ENCODE results near the gene PARD3B. TPM values are rescaled to one million over a fixed set of nuclear protein-coding genes. Genes with fewer than 3 reads are reported as not detected.

PARD3B gene
- total RNA-seq, 4 donors from 2014 or later = 21.8 to 85.6 (median 36.1) TPM

DNA sequence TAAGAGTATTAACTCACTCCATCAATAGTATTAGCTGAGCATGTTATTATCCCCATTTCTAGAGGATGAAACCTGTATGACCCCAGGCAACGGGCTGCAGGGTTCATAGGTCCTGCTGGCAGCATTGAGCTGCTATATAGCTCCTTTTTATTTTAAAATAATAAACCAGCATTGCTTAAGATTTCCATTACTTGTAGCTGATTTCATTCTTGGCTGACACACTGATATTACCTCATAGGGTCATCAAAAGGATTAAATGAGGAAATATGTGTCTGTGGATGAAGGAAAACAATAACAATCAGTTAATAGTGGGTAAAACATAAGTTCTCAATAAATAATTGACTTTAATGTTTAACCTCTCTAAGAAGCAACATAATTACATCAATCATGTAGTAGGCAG is 1088.7 kb downstream of the PARD3B start:
- H3K9me3 ChIP-seq = no peaks in the 10 kb centered on the region
- H3K4me3 ChIP-seq = no peak overlapping the region
- no peaks in the 10 kb centered on the region for H3K36me3 ChIP-seq
- H3K4me1 ChIP-seq = peaks cover 0 to 4% of the 10 kb centered on the region in 2 donors
- TF ChIP-seq, protein P1, sequence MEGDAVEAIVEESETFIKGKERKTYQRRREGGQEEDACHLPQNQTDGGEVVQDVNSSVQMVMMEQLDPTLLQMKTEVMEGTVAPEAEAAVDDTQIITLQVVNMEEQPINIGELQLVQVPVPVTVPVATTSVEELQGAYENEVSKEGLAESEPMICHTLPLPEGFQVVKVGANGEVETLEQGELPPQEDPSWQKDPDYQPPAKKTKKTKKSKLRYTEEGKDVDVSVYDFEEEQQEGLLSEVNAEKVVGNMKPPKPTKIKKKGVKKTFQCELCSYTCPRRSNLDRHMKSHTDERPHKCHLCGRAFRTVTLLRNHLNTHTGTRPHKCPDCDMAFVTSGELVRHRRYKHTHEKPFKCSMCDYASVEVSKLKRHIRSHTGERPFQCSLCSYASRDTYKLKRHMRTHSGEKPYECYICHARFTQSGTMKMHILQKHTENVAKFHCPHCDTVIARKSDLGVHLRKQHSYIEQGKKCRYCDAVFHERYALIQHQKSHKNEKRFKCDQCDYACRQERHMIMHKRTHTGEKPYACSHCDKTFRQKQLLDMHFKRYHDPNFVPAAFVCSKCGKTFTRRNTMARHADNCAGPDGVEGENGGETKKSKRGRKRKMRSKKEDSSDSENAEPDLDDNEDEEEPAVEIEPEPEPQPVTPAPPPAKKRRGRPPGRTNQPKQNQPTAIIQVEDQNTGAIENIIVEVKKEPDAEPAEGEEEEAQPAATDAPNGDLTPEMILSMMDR (IDR thresholded peaks at IDR 0.05) = no peak
- TF ChIP-seq POLR2A (IDR thresholded peaks at IDR 0.05) = no peak
- intact Hi-C loops (cut with DNase I; ENCODE audit: low total_unique reads) = no loop called here
- H3K27ac ChIP-seq = no peak overlapping the region
- no peak for DNase-seq
- H3K27me3 ChIP-seq = no peaks in the 10 kb centered on the region

DNA sequence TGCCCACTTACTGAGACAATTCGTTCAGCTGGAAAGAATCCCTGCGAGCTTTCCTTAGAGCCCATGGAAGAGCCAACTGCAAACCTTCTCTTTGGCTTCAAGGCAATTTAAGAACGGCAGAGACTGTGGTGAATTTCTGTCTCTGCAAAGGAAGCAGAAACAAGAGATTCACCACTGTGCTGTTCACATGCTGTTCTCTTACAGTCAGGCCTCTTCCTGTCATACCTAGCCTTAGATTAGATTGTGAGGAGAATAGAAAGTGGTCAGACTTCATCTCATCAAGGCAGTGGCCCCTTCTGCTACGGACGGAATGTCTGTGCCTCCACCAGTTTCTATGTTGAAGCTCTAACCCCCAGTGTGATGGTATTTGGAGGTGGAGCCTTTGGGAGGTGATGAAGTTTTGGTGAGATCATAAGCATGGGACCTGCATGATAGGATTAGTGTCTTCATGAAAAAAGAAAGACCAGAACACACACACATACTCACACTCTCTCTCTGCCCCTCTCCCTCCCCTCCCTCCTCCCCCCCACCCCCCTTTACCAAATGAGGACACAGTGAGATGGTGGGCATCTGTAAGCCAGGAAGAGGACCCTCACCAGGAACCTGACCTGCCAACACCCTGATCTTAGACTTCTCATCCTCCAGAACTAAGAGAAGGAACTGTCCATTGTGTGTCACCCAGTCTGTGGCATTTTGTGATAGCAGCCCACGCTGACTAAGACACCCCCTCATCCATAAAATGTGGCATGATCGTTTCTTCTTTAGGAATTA is 1091.5 kb downstream of the PARD3B start:
- Histone ChIP-seq H3K4me1 (peaks cover 0 to 4% of the 10 kb centered on the region in 2 donors), H3K27ac (no peak overlapping the region), H3K36me3 (no peaks in the 10 kb centered on the region), H3K9me3 (no peaks in the 10 kb centered on the region), H3K4me3 (no peak overlapping the region), H3K27me3 (no peaks in the 10 kb centered on the region)
- no peak for TF ChIP-seq POLR2A (IDR thresholded peaks at IDR 0.05)
- TF ChIP-seq, protein P1 (IDR thresholded peaks at IDR 0.05) = no peak
- intact Hi-C loops (cut with DNase I; ENCODE audit: low total_unique reads) = no loop called here
- DNase-seq = no peak

DNA sequence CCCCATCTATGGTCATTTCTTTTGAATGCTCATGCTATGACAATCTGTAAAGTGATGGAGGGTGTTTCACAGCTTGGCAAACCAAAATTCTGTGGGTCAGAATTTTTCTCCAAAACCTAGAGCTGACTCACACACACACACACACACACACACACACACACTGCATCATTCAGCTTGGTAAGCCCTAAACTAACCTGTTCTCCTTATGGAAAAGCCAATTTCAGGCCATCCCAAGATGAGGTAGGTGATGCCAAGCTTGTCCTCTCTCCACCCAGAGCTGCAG is 1092.0 kb downstream of the PARD3B start:
- Histone ChIP-seq H3K4me1 (peaks cover 0 to 4% of the 10 kb centered on the region in 2 donors), H3K36me3 (no peaks in the 10 kb centered on the region), H3K4me3 (no peak overlapping the region), H3K9me3 (no peaks in the 10 kb centered on the region), H3K27ac (no peak overlapping the region), H3K27me3 (no peaks in the 10 kb centered on the region)
- no peak for DNase-seq
- TF ChIP-seq POLR2A (IDR thresholded peaks at IDR 0.05) = no peak
- TF ChIP-seq, protein P1 (IDR thresholded peaks at IDR 0.05) = no peak
- intact Hi-C loops (cut with DNase I; ENCODE audit: low total_unique reads) = no loop called here

DNA sequence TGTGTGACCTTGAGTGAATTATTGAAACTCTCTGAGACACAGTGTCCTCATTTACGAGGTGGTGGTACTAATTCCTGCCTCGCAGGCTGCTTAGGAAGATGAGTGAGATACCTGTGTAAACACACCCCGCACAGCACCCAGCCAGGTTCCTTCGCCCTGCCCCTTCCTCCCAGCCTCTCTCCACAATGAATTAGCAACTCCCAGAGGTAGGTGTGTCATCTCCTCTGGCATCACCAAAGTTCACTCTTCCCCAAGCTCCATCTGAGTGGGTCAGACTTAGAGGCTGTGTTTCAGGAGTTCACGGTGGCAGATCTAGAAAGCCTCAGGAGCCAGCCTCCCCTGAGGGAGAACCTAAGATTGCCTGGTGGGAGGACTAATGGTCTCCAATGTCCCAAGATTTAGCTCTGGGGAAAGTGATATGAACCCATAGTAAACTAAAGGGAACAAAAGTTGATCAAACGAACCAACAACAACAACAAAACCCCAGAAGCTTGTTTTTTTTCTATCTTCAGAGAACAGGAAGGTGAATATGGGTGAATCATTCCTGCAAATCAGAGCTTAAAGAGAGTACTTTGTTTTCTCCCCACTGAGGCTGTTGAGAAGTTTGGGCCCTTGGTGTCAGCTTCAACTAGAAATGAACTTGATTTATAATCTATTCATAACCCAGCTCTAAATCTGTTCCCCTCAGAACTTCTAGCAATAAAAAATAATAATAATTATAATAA is 1092.7 kb downstream of the PARD3B start:
- Histone ChIP-seq H3K36me3 (no peaks in the 10 kb centered on the region), H3K9me3 (no peaks in the 10 kb centered on the region), H3K4me1 (peaks cover 0 to 4% of the 10 kb centered on the region in 2 donors), H3K4me3 (no peak overlapping the region), H3K27ac (no peak overlapping the region), H3K27me3 (no peaks in the 10 kb centered on the region)
- intact Hi-C loops (cut with DNase I; ENCODE audit: low total_unique reads) = no loop called here
- no peak for DNase-seq
- TF ChIP-seq, protein P1 (IDR thresholded peaks at IDR 0.05) = no peak
- TF ChIP-seq POLR2A (IDR thresholded peaks at IDR 0.05) = no peak

DNA sequence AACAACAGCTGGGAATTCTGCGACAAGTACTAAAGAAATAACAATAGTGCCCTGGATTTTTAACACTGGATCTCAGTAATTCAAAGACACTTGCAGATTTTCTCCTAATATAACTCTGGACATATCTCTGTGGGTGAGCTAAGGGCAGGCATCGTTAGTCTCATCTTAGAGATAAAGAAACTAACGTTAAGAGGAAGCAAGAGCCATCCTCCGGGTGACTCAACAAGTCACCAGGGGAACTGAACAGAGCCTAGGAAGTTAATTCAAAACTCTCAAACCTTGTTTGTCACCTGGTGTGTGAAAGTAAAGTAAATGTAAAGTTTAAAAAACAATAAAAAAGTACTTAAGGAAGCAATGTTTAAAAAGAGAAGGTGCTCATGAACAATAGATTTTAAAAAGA is 1095.4 kb downstream of the PARD3B start:
- DNase-seq = no peak
- no peaks in the 10 kb centered on the region for H3K27me3 ChIP-seq
- intact Hi-C loops (cut with DNase I; ENCODE audit: low total_unique reads) = loop anchor here (10.0 kb wide), 1 partner anchor 276 kb away; no protein-coding TSS in a partner anchor
- H3K27ac ChIP-seq = no peak overlapping the region
- TF ChIP-seq, protein P1 (IDR thresholded peaks at IDR 0.05) = no peak
- no peak for TF ChIP-seq POLR2A (IDR thresholded peaks at IDR 0.05)
- peaks cover 0 to 4% of the 10 kb centered on the region in 2 donors for H3K4me1 ChIP-seq
- no peaks in the 10 kb centered on the region for H3K36me3 ChIP-seq
- no peak overlapping the region for H3K4me3 ChIP-seq
- no peaks in the 10 kb centered on the region for H3K9me3 ChIP-seq
